OCI-LY7 (cell line): ENCODE measurements around the gene SMPD1.

Source experiments
- EZH2phosphoT487 ChIP-seq: fragments of 200-600 bp; sonication (generic); IDR thresholded peaks from 2 replicates; pipeline ENCODE4 v1.6.1; 2018; ENCODE audit warnings: low read depth, borderline replicate concordance, mild to moderate bottlenecking, mixed run types, antibody characterized with exemption, low read length, moderate library complexity, mixed read lengths
- TF ChIP-seq, protein P1 (sequence below): fragments of 200-600 bp; sonication (generic); conservative IDR thresholded peaks from 2 replicates; pipeline ENCODE4 v1.5.1; 2014; ENCODE audit warnings: mild to moderate bottlenecking, antibody characterized with exemption, low read length, moderate library complexity, mixed read lengths

DNA sequence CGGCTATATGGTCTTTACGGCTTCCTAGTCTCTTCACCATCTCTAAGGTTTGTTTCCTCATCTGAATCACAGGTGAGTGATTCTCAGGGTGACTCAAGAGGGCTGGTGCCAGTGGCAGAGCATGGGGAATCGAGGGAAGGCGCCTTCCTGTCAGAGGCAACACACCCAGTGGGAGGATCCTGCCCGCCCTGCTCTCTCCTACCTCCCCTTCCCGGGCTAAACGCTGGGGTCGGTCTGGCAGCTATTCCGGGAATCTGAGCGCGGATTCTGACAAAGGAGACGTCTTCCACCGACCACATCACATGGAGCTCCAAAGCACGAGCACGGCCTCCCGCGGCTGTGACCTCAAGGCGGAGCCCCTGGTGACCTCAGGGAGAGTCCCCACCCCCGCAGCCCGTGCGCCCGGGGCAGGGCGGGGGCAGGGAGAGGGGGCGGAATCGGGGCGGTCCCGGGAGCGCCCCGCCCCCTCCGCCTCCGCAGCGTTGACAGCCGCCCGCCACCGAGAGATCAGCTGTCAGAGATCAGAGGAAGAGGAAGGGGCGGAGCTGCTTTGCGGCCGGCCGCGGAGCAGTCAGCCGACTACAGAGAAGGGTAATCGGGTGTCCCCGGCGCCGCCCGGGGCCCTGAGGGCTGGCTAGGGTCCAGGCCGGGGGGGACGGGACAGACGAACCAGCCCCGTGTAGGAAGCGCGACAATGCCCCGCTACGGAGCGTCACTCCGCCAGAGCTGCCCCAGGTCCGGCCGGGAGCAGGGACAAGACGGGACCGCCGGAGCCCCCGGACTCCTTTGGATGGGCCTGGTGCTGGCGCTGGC lies at the start of gene SMPD1:
- TF ChIP-seq, protein P1, sequence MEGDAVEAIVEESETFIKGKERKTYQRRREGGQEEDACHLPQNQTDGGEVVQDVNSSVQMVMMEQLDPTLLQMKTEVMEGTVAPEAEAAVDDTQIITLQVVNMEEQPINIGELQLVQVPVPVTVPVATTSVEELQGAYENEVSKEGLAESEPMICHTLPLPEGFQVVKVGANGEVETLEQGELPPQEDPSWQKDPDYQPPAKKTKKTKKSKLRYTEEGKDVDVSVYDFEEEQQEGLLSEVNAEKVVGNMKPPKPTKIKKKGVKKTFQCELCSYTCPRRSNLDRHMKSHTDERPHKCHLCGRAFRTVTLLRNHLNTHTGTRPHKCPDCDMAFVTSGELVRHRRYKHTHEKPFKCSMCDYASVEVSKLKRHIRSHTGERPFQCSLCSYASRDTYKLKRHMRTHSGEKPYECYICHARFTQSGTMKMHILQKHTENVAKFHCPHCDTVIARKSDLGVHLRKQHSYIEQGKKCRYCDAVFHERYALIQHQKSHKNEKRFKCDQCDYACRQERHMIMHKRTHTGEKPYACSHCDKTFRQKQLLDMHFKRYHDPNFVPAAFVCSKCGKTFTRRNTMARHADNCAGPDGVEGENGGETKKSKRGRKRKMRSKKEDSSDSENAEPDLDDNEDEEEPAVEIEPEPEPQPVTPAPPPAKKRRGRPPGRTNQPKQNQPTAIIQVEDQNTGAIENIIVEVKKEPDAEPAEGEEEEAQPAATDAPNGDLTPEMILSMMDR: no peak
- TF ChIP-seq EZH2phosphoT487: no peak
